ENCODE measurements around the gene RPL22L1. TPM values are rescaled to one million over a fixed set of nuclear protein-coding genes. Genes with fewer than 3 reads are reported as not detected.
A peak's percentile ranks its signal among the peaks of the same experiment; 100 is the strongest.

Gene RPL22L1
- total RNA-seq (2014; rRNA removed; shearing (Covaris generic)) (216 and 250 TPM in 2 replicates), polyA plus RNA-seq (2016; fragmentation: Nextera tagmentation; extraction: Ambion mirVana) (441 and 470 TPM in 2 replicates)
- long read RNA-seq, transcript RPL22L1-201 (4 exons, 2,190 nt): major isoform, 217 of 300 reads
- long read RNA-seq, transcript RPL22L1-204 (4 exons, 581 nt): minor isoform, 18 of 300 reads
- long read RNA-seq, transcript RPL22L1-202 (4 exons, 506 nt): minor isoform, 25 of 300 reads
- long read RNA-seq, partial matches to known transcripts: 25 of 300 reads
- long read RNA-seq, other reads (novel, unspliced or antisense): 11 of 300 reads

- Mint-ChIP-seq H3K9me3 (peaks cover 2% of the 10 kb centered on the region; the same call in 1 of the 3 replicates), H3K4me3 (peak within 1 kb of the TSS; percentile 95), H3K36me3 (ENCODE audit: low read depth) (peaks cover 49% of the 10 kb centered on the region), H3K27ac (peak within 1 kb of the TSS; percentile 100), H3K27me3 (ENCODE audit: insufficient read depth, low read depth, poor library complexity) (peaks cover 12% of the 10 kb centered on the region), H3K4me1 (peaks cover 23% of the 10 kb centered on the region)
- ATAC-seq (peak; percentile 89), DNase-seq (ENCODE audit: low spot score) (peak; percentile 98)
- peak within 1 kb of the TSS; percentile 78 for H3K4me3 ChIP-seq
- H3K9me2 ChIP-seq (ENCODE audit: insufficient read depth): no peaks in the 10 kb centered on the region
- no peaks in the 10 kb centered on the region for H3K27me3 ChIP-seq (ENCODE audit: insufficient read depth)
- H2AFZ ChIP-seq: peak within 1 kb of the TSS; percentile 65; the same call in 1 of the 2 replicates
- peaks cover 46% of the 10 kb centered on the region for H3F3A ChIP-seq (replicated peaks; ENCODE audit: low read depth)
- H4K20me1 ChIP-seq (replicated peaks; ENCODE audit: insufficient read depth): peaks cover 18% of the 10 kb centered on the region
- H3K4me2 ChIP-seq: peak within 1 kb of the TSS; percentile 95
- peaks cover 26% of the 10 kb centered on the region for H3K79me2 ChIP-seq (replicated peaks; ENCODE audit: insufficient read depth)
- peak within 1 kb of the TSS; percentile 95 for H3K27ac ChIP-seq (ENCODE audit: low read depth)
- H3K36me3 ChIP-seq (ENCODE audit: insufficient read depth): peaks cover 31% of the 10 kb centered on the region
- peaks cover 30% of the 10 kb centered on the region for H3K4me1 ChIP-seq (ENCODE audit: insufficient read depth)
- TF ChIP-seq POLR2AphosphoS5 (IDR thresholded peaks at IDR 0.05; ENCODE audit: low read depth) (peak; percentile 100), STAT1 (IDR thresholded peaks at IDR 0.05; ENCODE audit: unreplicated experiment) (no peak), NANOG (IDR thresholded peaks at IDR 0.05; ENCODE audit: borderline replicate concordance) (no peak), CREB1 (CRISPR knock-in tag; IDR thresholded peaks at IDR 0.05; ENCODE audit: low read depth) (peak; percentile 85), ZNF114 (CRISPR knock-in tag; IDR thresholded peaks at IDR 0.05) (no peak), EZH2phosphoT487 (IDR thresholded peaks at IDR 0.05; ENCODE audit: unreplicated experiment) (no peak), ZNF462 (CRISPR knock-in tag; IDR thresholded peaks at IDR 0.05) (no peak), REST (IDR thresholded peaks at IDR 0.05; ENCODE audit: unreplicated experiment) (peak; percentile 37), EZH2 (IDR thresholded peaks at IDR 0.05; ENCODE audit: low read depth, unreplicated experiment) (no peak)
- TF ChIP-seq, protein P1, sequence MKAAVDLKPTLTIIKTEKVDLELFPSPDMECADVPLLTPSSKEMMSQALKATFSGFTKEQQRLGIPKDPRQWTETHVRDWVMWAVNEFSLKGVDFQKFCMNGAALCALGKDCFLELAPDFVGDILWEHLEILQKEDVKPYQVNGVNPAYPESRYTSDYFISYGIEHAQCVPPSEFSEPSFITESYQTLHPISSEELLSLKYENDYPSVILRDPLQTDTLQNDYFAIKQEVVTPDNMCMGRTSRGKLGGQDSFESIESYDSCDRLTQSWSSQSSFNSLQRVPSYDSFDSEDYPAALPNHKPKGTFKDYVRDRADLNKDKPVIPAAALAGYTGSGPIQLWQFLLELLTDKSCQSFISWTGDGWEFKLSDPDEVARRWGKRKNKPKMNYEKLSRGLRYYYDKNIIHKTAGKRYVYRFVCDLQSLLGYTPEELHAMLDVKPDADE (IDR thresholded peaks at IDR 0.05): peak; percentile 86; the same call in 1 of the 2 replicates
- TF ChIP-seq, protein P2, sequence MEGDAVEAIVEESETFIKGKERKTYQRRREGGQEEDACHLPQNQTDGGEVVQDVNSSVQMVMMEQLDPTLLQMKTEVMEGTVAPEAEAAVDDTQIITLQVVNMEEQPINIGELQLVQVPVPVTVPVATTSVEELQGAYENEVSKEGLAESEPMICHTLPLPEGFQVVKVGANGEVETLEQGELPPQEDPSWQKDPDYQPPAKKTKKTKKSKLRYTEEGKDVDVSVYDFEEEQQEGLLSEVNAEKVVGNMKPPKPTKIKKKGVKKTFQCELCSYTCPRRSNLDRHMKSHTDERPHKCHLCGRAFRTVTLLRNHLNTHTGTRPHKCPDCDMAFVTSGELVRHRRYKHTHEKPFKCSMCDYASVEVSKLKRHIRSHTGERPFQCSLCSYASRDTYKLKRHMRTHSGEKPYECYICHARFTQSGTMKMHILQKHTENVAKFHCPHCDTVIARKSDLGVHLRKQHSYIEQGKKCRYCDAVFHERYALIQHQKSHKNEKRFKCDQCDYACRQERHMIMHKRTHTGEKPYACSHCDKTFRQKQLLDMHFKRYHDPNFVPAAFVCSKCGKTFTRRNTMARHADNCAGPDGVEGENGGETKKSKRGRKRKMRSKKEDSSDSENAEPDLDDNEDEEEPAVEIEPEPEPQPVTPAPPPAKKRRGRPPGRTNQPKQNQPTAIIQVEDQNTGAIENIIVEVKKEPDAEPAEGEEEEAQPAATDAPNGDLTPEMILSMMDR (conservative IDR thresholded peaks at IDR 0.05; ENCODE audit: low read depth in 2 of 2): peak in 1 of 2 experiments; percentile 38; a peak in 3 of 4 replicates
These were observed at the start of gene RPL22L1 for GRCh38 chr3:170869645-170870593. RPL22L1 (minus strand) TSS chr3:170870195; CDS start chr3:170870167, 28 bp downstream.

All from GM23338 (cell line).